ENCODE results near the gene SIRPG.
A peak's percentile ranks its signal among the peaks of the same experiment; 100 is the strongest.

The SIRPG gene

DNA sequence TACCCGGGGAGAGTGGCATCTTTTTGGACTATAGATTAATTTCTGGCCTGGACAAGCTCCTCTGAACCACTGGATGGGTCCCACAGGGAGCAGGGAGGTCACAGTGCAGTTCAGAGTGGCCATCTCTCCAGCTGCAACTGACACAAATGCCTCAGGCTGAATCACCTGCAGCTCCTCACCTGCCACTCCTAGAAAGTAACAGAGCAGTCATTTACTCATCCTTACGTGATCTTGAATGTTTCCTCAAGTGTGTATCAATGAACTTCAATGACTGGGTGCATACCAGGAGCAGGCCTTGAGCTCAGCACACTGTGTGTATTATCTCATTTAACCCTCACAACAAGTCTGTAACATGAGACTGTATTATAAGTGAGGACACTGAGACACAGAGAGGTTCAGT is 40.0 kb upstream of the SIRPG start:
- Histone ChIP-seq H2AK5ac (ENCODE audit: low read length) (no peak overlapping the region), H3K4me2 (ENCODE audit: low read length) (no peak overlapping the region), H3K27me3 (ENCODE audit: insufficient read depth, low read length, poor library complexity) (no peaks in the 10 kb centered on the region), H3K4ac (ENCODE audit: low read depth, low read length) (no peak overlapping the region), H4K5ac (ENCODE audit: low read length) (no peak overlapping the region), H3K27ac (ENCODE audit: low read depth, low read length) (no peak overlapping the region), H3K79me1 (ENCODE audit: low read length) (no peaks in the 10 kb centered on the region), H2BK5ac (ENCODE audit: low read length) (no peak overlapping the region), H3K23ac (ENCODE audit: low read length) (no peak overlapping the region), H2BK15ac (replicated peaks; ENCODE audit: low read depth) (no peak overlapping the region), H2BK120ac (ENCODE audit: low read depth, low read length) (no peak overlapping the region), H3K36me3 (ENCODE audit: control insufficient read depth, insufficient read depth, low read length) (no peaks in the 10 kb centered on the region), H3K56ac (ENCODE audit: low read length) (no peak overlapping the region), H3K9ac (ENCODE audit: low read length) (no peak overlapping the region), H3K79me2 (ENCODE audit: control insufficient read depth, insufficient read depth, low read length) (no peaks in the 10 kb centered on the region), H3K4me3 (ENCODE audit: low read length) (no peak overlapping the region), H3K4me1 (ENCODE audit: control insufficient read depth, low read depth, low read length) (no peaks in the 10 kb centered on the region), H4K8ac (ENCODE audit: low read depth, low read length) (no peak overlapping the region), H3K18ac (ENCODE audit: low read length) (no peak overlapping the region)
- DNase-seq: no peak
- no CpG with 5 or more reads among the region's 2 CpGs for WGBS (ENCODE audit: extremely low coverage, insufficient coverage, low lambda C conversion rate)

DNA sequence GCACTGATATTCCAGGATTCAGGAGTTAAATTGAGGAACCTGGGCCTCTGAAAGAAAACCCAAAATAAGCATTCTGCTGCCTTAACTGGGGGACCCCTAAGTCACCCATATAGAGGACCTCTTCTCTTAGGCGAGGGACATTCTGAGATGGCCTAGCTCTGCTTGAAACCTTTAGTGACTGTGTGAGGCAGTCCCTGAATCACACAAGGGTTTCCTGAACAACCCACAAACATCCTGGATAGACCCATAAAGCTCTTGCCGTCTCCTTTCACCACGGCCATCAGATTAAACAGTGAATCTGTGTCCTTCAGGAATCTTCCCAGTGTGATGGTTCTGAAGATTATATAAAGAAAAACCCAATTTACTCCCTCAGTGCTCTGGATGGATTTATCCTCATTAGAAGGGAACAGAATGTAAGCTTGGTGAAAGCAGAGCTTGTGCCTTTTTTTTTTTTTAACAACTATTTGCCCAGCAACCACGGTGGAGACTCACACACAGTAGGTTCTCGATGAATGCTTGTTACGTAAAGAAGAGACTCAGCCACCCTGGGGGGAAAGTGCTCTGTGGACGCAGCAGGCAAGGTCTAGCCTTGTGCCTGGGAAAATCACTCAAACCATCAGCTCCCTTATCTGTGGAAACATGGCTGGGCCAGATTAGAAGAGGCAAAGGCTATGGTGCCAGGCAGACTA is 39.1 kb upstream of the SIRPG start:
- H3K9ac ChIP-seq (ENCODE audit: low read length): no peak overlapping the region
- H3K4me3 ChIP-seq (ENCODE audit: low read length): no peak overlapping the region
- WGBS (ENCODE audit: extremely low coverage, insufficient coverage, low lambda C conversion rate): no CpG with 5 or more reads among the region's 7 CpGs
- no peak overlapping the region for H2AK5ac ChIP-seq (ENCODE audit: low read length)
- H3K4ac ChIP-seq (ENCODE audit: low read depth, low read length): no peak overlapping the region
- no peaks in the 10 kb centered on the region for H3K79me1 ChIP-seq (ENCODE audit: low read length)
- no peak overlapping the region for H3K4me2 ChIP-seq (ENCODE audit: low read length)
- H4K8ac ChIP-seq (ENCODE audit: low read depth, low read length): no peak overlapping the region
- no peak overlapping the region for H3K56ac ChIP-seq (ENCODE audit: low read length)
- no peaks in the 10 kb centered on the region for H3K4me1 ChIP-seq (ENCODE audit: control insufficient read depth, low read depth, low read length)
- no peak overlapping the region for H3K23ac ChIP-seq (ENCODE audit: low read length)
- no peaks in the 10 kb centered on the region for H3K27me3 ChIP-seq (ENCODE audit: insufficient read depth, low read length, poor library complexity)
- no peak overlapping the region for H3K27ac ChIP-seq (ENCODE audit: low read depth, low read length)
- no peak overlapping the region for H2BK15ac ChIP-seq (replicated peaks; ENCODE audit: low read depth)
- no peak overlapping the region for H3K18ac ChIP-seq (ENCODE audit: low read length)
- no peaks in the 10 kb centered on the region for H3K36me3 ChIP-seq (ENCODE audit: control insufficient read depth, insufficient read depth, low read length)
- H4K5ac ChIP-seq (ENCODE audit: low read length): no peak overlapping the region
- no peak overlapping the region for H2BK5ac ChIP-seq (ENCODE audit: low read length)
- no peak for DNase-seq
- H3K79me2 ChIP-seq (ENCODE audit: control insufficient read depth, insufficient read depth, low read length): no peaks in the 10 kb centered on the region
- no peak overlapping the region for H2BK120ac ChIP-seq (ENCODE audit: low read depth, low read length)

DNA sequence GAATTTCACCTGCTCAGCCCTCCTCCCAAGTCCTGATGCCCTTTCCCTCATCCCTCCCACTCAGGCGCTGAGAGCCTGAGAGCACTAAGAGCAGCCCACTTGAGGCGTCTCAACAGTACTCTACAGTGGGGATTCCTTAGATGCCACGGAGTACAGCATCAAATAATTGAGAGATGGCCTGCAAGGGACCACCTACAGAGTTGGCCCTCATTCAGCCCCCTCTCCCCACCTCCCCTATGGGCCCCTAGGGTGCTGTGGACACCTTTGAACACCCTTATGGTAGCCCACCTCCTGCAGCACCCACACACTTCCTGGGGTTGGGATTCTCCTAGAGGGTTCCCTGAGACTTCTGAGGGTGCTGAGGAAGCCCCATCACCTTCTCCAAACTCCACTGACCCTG is 37.1 kb upstream of the SIRPG start:
- no peak overlapping the region for H2AK5ac ChIP-seq (ENCODE audit: low read length)
- WGBS (ENCODE audit: extremely low coverage, insufficient coverage, low lambda C conversion rate): no CpG with 5 or more reads among the region's 3 CpGs

DNA sequence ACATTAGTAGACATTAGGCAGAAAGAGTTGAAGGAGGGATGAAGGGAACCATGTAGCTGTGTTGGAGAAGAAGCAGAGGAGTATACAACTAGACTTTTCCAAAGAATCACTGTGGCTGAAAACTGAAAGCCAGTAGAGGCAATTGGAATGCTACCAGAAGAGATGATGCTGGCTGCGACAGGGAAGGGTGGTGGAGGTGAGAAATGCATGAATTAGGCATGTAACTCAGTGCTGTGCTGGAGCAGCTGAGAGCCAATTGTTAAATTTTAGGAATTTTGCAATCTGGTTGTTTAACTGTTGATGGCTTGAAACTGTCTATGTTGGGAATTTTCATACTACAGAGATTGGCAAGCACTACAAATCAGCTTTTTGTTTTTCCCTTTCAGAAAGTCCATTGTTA is 35.8 kb upstream of the SIRPG start:
- Histone ChIP-seq H2AK5ac (ENCODE audit: low read length) (no peak overlapping the region), H3K4me3 (ENCODE audit: low read length) (no peak overlapping the region), H4K8ac (ENCODE audit: low read depth, low read length) (no peak overlapping the region), H2BK120ac (ENCODE audit: low read depth, low read length) (no peak overlapping the region), H3K36me3 (ENCODE audit: control insufficient read depth, insufficient read depth, low read length) (no peaks in the 10 kb centered on the region), H3K23ac (ENCODE audit: low read length) (no peak overlapping the region), H3K9ac (ENCODE audit: low read length) (no peak overlapping the region), H3K79me1 (ENCODE audit: low read length) (no peaks in the 10 kb centered on the region), H3K27me3 (ENCODE audit: insufficient read depth, low read length, poor library complexity) (no peaks in the 10 kb centered on the region), H4K5ac (ENCODE audit: low read length) (no peak overlapping the region), H3K27ac (ENCODE audit: low read depth, low read length) (no peak overlapping the region), H3K79me2 (ENCODE audit: control insufficient read depth, insufficient read depth, low read length) (no peaks in the 10 kb centered on the region), H3K4me1 (ENCODE audit: control insufficient read depth, low read depth, low read length) (no peaks in the 10 kb centered on the region), H2BK5ac (ENCODE audit: low read length) (no peak overlapping the region), H3K56ac (ENCODE audit: low read length) (no peak overlapping the region), H2BK15ac (replicated peaks; ENCODE audit: low read depth) (no peak overlapping the region), H3K4me2 (ENCODE audit: low read length) (no peak overlapping the region), H3K4ac (ENCODE audit: low read depth, low read length) (no peak overlapping the region), H3K18ac (ENCODE audit: low read length) (no peak overlapping the region)
- no CpG with 5 or more reads among the region's 1 CpG for WGBS (ENCODE audit: extremely low coverage, insufficient coverage, low lambda C conversion rate)
- DNase-seq: peak; percentile 2

More for the DNA sequence above, 37.1 kb upstream of the SIRPG start:
- Histone ChIP-seq H3K4ac (ENCODE audit: low read depth, low read length) (no peak overlapping the region), H2BK5ac (ENCODE audit: low read length) (no peak overlapping the region), H3K4me1 (ENCODE audit: control insufficient read depth, low read depth, low read length) (no peaks in the 10 kb centered on the region), H3K36me3 (ENCODE audit: control insufficient read depth, insufficient read depth, low read length) (no peaks in the 10 kb centered on the region), H4K8ac (ENCODE audit: low read depth, low read length) (no peak overlapping the region), H2BK15ac (replicated peaks; ENCODE audit: low read depth) (no peak overlapping the region), H3K79me1 (ENCODE audit: low read length) (no peaks in the 10 kb centered on the region), H3K18ac (ENCODE audit: low read length) (no peak overlapping the region), H2BK120ac (ENCODE audit: low read depth, low read length) (no peak overlapping the region), H3K79me2 (ENCODE audit: control insufficient read depth, insufficient read depth, low read length) (no peaks in the 10 kb centered on the region), H3K27me3 (ENCODE audit: insufficient read depth, low read length, poor library complexity) (no peaks in the 10 kb centered on the region), H4K5ac (ENCODE audit: low read length) (no peak overlapping the region), H3K56ac (ENCODE audit: low read length) (no peak overlapping the region), H3K4me3 (ENCODE audit: low read length) (no peak overlapping the region), H3K4me2 (ENCODE audit: low read length) (no peak overlapping the region), H3K27ac (ENCODE audit: low read depth, low read length) (no peak overlapping the region), H3K9ac (ENCODE audit: low read length) (no peak overlapping the region), H3K23ac (ENCODE audit: low read length) (no peak overlapping the region)
- no peak for DNase-seq

DNA sequence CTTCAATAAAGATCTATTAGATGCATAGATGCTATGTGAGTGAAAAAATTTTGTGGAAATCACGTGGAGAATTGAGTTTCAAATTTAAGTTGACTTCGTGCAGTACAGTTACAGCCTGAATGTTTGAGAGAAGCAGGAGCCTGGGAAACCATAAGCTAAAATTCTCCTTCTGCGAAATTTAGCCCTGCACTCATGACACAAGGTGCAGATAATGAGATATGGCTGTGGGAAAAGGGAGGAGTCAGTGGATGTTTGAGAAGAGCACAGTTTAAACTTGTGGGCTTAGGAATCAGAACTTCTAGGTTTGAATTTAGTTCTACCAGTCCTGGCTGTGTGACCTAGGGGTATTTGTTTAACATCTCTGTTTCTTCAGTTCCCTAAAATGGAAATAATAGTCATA is 32.1 kb upstream of the SIRPG start:
- Histone ChIP-seq H3K4me2 (ENCODE audit: low read length) (no peak overlapping the region), H2BK15ac (replicated peaks; ENCODE audit: low read depth) (no peak overlapping the region), H3K79me1 (ENCODE audit: low read length) (no peaks in the 10 kb centered on the region), H3K4me3 (ENCODE audit: low read length) (no peak overlapping the region), H3K56ac (ENCODE audit: low read length) (no peak overlapping the region), H3K79me2 (ENCODE audit: control insufficient read depth, insufficient read depth, low read length) (no peaks in the 10 kb centered on the region), H2AK5ac (ENCODE audit: low read length) (no peak overlapping the region), H3K9ac (ENCODE audit: low read length) (no peak overlapping the region), H3K27ac (ENCODE audit: low read depth, low read length) (no peak overlapping the region), H4K8ac (ENCODE audit: low read depth, low read length) (no peak overlapping the region), H2BK5ac (ENCODE audit: low read length) (no peak overlapping the region), H3K4ac (ENCODE audit: low read depth, low read length) (no peak overlapping the region), H4K5ac (ENCODE audit: low read length) (no peak overlapping the region), H3K27me3 (ENCODE audit: insufficient read depth, low read length, poor library complexity) (no peaks in the 10 kb centered on the region), H3K4me1 (ENCODE audit: control insufficient read depth, low read depth, low read length) (no peaks in the 10 kb centered on the region), H3K23ac (ENCODE audit: low read length) (no peak overlapping the region), H3K36me3 (ENCODE audit: control insufficient read depth, insufficient read depth, low read length) (no peaks in the 10 kb centered on the region), H2BK120ac (ENCODE audit: low read depth, low read length) (no peak overlapping the region), H3K18ac (ENCODE audit: low read length) (no peak overlapping the region)
- no CpG with 5 or more reads among the region's 3 CpGs for WGBS (ENCODE audit: extremely low coverage, insufficient coverage, low lambda C conversion rate)
- DNase-seq: no peak

DNA sequence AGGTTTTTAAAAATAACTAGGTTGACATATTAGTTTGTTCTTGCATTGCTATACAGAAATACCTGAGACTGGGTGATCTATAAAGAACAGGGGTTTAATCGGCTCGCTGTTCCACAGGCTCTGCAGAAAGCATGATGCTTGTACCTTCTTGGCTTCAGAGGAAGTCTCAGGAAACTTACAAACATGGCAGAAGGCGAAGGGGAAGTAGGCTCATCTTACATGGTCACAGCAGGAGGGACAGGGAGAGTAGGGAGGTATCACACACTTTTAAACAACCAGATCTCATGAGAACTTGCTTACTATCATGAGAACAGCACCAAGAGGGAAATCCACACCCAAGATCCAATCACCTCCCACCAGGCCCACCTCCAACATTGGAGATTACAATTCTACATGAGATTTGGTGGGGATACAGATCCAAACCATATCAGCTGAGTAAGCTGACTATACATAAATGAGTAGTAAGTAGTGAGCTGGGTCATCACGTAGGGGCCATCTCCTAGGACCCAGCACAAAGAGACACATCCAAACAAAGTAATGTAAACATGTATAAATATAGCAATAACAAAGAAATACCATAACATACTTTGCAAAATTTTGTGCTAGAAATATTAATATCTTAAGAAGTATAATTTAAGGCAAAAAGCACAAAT is 31.4 kb upstream of the SIRPG start:
- Histone ChIP-seq H3K79me1 (ENCODE audit: low read length) (no peaks in the 10 kb centered on the region), H4K5ac (ENCODE audit: low read length) (no peak overlapping the region), H3K4me2 (ENCODE audit: low read length) (no peak overlapping the region), H2BK15ac (replicated peaks; ENCODE audit: low read depth) (no peak overlapping the region), H3K9ac (ENCODE audit: low read length) (no peak overlapping the region), H3K4me3 (ENCODE audit: low read length) (no peak overlapping the region), H2AK5ac (ENCODE audit: low read length) (no peak overlapping the region), H2BK5ac (ENCODE audit: low read length) (no peak overlapping the region), H3K23ac (ENCODE audit: low read length) (no peak overlapping the region), H3K79me2 (ENCODE audit: control insufficient read depth, insufficient read depth, low read length) (no peaks in the 10 kb centered on the region), H3K18ac (ENCODE audit: low read length) (no peak overlapping the region), H3K27me3 (ENCODE audit: insufficient read depth, low read length, poor library complexity) (no peaks in the 10 kb centered on the region), H3K36me3 (ENCODE audit: control insufficient read depth, insufficient read depth, low read length) (no peaks in the 10 kb centered on the region), H4K8ac (ENCODE audit: low read depth, low read length) (no peak overlapping the region), H3K4ac (ENCODE audit: low read depth, low read length) (no peak overlapping the region), H3K4me1 (ENCODE audit: control insufficient read depth, low read depth, low read length) (no peaks in the 10 kb centered on the region), H2BK120ac (ENCODE audit: low read depth, low read length) (no peak overlapping the region), H3K56ac (ENCODE audit: low read length) (no peak overlapping the region), H3K27ac (ENCODE audit: low read depth, low read length) (no peak overlapping the region)
- peak; percentile 29 for DNase-seq
- WGBS (ENCODE audit: extremely low coverage, insufficient coverage, low lambda C conversion rate): no CpG with 5 or more reads among the region's 4 CpGs

Data from mesendoderm (in vitro differentiated cells).